HepG2 (cell line): ENCODE data around the gene UST. TPM values are rescaled to one million over a fixed set of nuclear protein-coding genes. Genes with fewer than 3 reads are reported as not detected.

Experiments
- FOXJ3 ChIP-seq: sonication (generic); formaldehyde crosslinking; IDR thresholded peaks from 2 replicates; pipeline ENCODE4 v1.4.0; 2020; ENCODE audit warnings: missing genetic modification reagents, mild to moderate bottlenecking, borderline replicate concordance
- FOXK1 ChIP-seq: sonication (generic); formaldehyde crosslinking; IDR thresholded peaks from 2 replicates; pipeline ENCODE4 v1.4.0; 2020; ENCODE audit warnings: low read depth, missing genetic modification reagents, borderline replicate concordance
- FUBP1 ChIP-seq: sonication (generic); formaldehyde crosslinking; IDR thresholded peaks from 2 replicates; pipeline ENCODE4 v1.5.1; 2020; ENCODE audit warnings: missing genetic modification reagents, mild to moderate bottlenecking, borderline replicate concordance
- HNRNPL ChIP-seq: fragments of 200-400 bp; formaldehyde crosslinking; IDR thresholded peaks from 2 replicates; pipeline ENCODE4 v1.6.1; 2017; ENCODE audit warnings: mild to moderate bottlenecking, low read depth, low read length
- MEF2D ChIP-seq: sonication (generic); formaldehyde crosslinking; IDR thresholded peaks from 2 replicates; pipeline ENCODE4 v1.5.1; 2020; ENCODE audit warnings: mild to moderate bottlenecking, missing genetic modification reagents
- ONECUT2 ChIP-seq: sonication (generic); formaldehyde crosslinking; IDR thresholded peaks from 2 replicates; pipeline ENCODE4 v1.4.0; 2020; ENCODE audit warnings: missing genetic modification reagents
- SAFB2 ChIP-seq: sonication (generic); formaldehyde crosslinking; IDR thresholded peaks from 2 replicates; pipeline ENCODE4 v1.5.1; 2020; ENCODE audit warnings: missing genetic modification reagents, low read depth, mild to moderate bottlenecking, borderline replicate concordance
- SMAD1 ChIP-seq: sonication (generic); formaldehyde crosslinking; IDR thresholded peaks from 2 replicates; pipeline ENCODE4 v1.4.0; 2020; ENCODE audit warnings: missing genetic modification reagents, low read depth, mild to moderate bottlenecking, borderline replicate concordance
- TBX3 ChIP-seq: fragments of 450-650 bp; IDR thresholded peaks from 2 replicates; pipeline ENCODE4 v1.6.1; 2017; ENCODE audit warnings: antibody characterized with exemption, mild to moderate bottlenecking, inconsistent platforms, borderline replicate concordance
- TOPORS ChIP-seq: sonication (generic); formaldehyde crosslinking; IDR thresholded peaks from 2 replicates; pipeline ENCODE4 v1.8.0; 2023; ENCODE audit warnings: mild to moderate bottlenecking, missing genetic modification reagents
- ZBED4 ChIP-seq: sonication (generic); formaldehyde crosslinking; IDR thresholded peaks from 2 replicates; pipeline ENCODE4 v1.4.0; 2020; ENCODE audit warnings: missing genetic modification reagents, borderline replicate concordance
- ZBTB33 ChIP-seq: sonication (generic); formaldehyde crosslinking; IDR thresholded peaks from 2 replicates; pipeline ENCODE4 v1.4.0; 2020; ENCODE audit warnings: missing genetic modification reagents
- ZNF331 ChIP-seq: sonication (generic); formaldehyde crosslinking; IDR thresholded peaks from 2 replicates; pipeline ENCODE4 v1.4.0; 2020; ENCODE audit warnings: missing genetic modification reagents
- ZNF333 ChIP-seq: sonication (generic); formaldehyde crosslinking; IDR thresholded peaks from 2 replicates; pipeline ENCODE4 v1.4.0; 2020; ENCODE audit warnings: mild to moderate bottlenecking, missing genetic modification reagents, borderline replicate concordance
- ZNF33A ChIP-seq: sonication (generic); formaldehyde crosslinking; IDR thresholded peaks from 2 replicates; pipeline ENCODE4 v1.5.1; 2020; ENCODE audit warnings: missing genetic modification reagents, mild to moderate bottlenecking, moderate library complexity, borderline replicate concordance
- ZNF513 ChIP-seq: sonication (generic); formaldehyde crosslinking; conservative IDR thresholded peaks from 2 replicates; pipeline ENCODE4 v1.5.0; 2020; ENCODE audit warnings: missing genetic modification reagents
- ZNF556 ChIP-seq: sonication (generic); formaldehyde crosslinking; IDR thresholded peaks from 2 replicates; pipeline ENCODE4 v1.4.0; 2020; ENCODE audit warnings: mild to moderate bottlenecking, missing genetic modification reagents, borderline replicate concordance
- polyA plus RNA-seq, 8 experiments: library from polyadenylated mRNA; depleted of rRNA in 3 of 8; stranded (reverse) in 7 of 8; unstranded in 1 of 8; fragments of >200 nt; fragmentation: Illumina TruSeq in 4 of 8; extraction: Trizol in 4 of 8; gene quantifications; 2 replicates each; pipeline versions ENCODE4 v1.2.1 to v1.2.3, GENCODE V29; 2011 to 2016; ENCODE audit warnings: low read depth in 4 of 8, missing spikeins in 1 of 8, mixed read lengths in 1 of 8; ENCODE audit not compliant: insufficient read depth in 1 of 8
- total RNA-seq, 5 experiments: library from RNA; depleted of rRNA; stranded (reverse); fragments of >200 nt; fragmentation: Illumina TruSeq; extraction: Trizol; gene quantifications; 2 replicates each; pipeline ENCODE4 v1.2.3, GENCODE V29; 2016; ENCODE audit warnings: low read depth in 1 of 5

UST gene
- total and polyA plus RNA-seq, 2 of the 13 experiments (the other 11 are each of a cell fraction or from before 2014, with no cell fraction given) = 0.27 TPM; not detected in 1

GRCh38 chr6:149060985-149061760 lies 314.3 kb downstream of the UST start (continued):
- TF ChIP-seq ZBTB33 (CRISPR knock-in tag) (no peak), HNRNPL (no peak), MEF2D (no peak), ZBED4 (CRISPR knock-in tag) (no peak), FOXK1 (CRISPR knock-in tag) (no peak), ONECUT2 (CRISPR knock-in tag) (no peak), SMAD1 (no peak), ZNF333 (CRISPR knock-in tag) (no peak), FOXJ3 (CRISPR knock-in tag) (peak; percentile 26; the same call in 1 of the 2 replicates), ZNF556 (CRISPR knock-in tag) (no peak; the same call in 1 of the 2 replicates), FUBP1 (no peak), ZNF33A (no peak), ZNF331 (peak; percentile 31; the same call in 1 of the 2 replicates), ZNF513 (CRISPR knock-in tag) (no peak), SAFB2 (CRISPR knock-in tag) (no peak), TOPORS (CRISPR knock-in tag) (no peak), TBX3 (no peak)
